A549 (cell line): Measurements from ENCODE around the gene JHY.

Experiments
- CHD2 ChIP-seq: fragments of 150-350 bp; IDR thresholded peaks from 2 replicates; pipeline ENCODE4 v1.6.1; 2014; ENCODE audit warnings: low read length; ENCODE audit not compliant: partially characterized antibody
- CTCF ChIP-seq: fragments of >200 bp; sonication (Bioruptor Twin); formaldehyde crosslinking; IDR thresholded peaks from 3 replicates; pipeline ENCODE4 v1.5.1; 2016
- MAX ChIP-seq: IDR thresholded peaks from 2 replicates; pipeline ENCODE4 v1.6.1; 2012
- POLR2A ChIP-seq: IDR thresholded peaks from 2 replicates; pipeline ENCODE4 v1.6.1; 2012; ENCODE audit warnings: mild to moderate bottlenecking, low read length
- RAD21 ChIP-seq, 2 experiments: fragments of >200 bp in 1 of 2; sonication (Bioruptor Twin) in 1 of 2; formaldehyde crosslinking in 1 of 2; IDR thresholded peaks in 1 of 2; conservative IDR thresholded peaks in 1 of 2; 2 replicates in 1 of 2; 3 replicates in 1 of 2; pipeline ENCODE4 v1.6.1; 2012 to 2018; ENCODE audit warnings: inconsistent platforms in 1 of 2
- SREBF2 ChIP-seq: fragments of 450-650 bp; IDR thresholded peaks from 2 replicates; pipeline ENCODE4 v1.6.1; 2014; ENCODE audit warnings: mild to moderate bottlenecking, moderate library complexity

GRCh38 chr11:122995526-122995925 is 113.0 kb downstream of the JHY start:
- no peak for TF ChIP-seq RAD21 (conservative IDR thresholded peaks at IDR 0.05 in 1 of 2, IDR thresholded peaks at IDR 0.05 in 1 of 2)
- TF ChIP-seq SREBF2, result no peak
- no peak for TF ChIP-seq CTCF
- TF ChIP-seq MAX, result no peak
- TF ChIP-seq POLR2A, result no peak
- TF ChIP-seq CHD2, result no peak
